Measurements from ENCODE around the gene NPB.

NPB gene

DNA sequence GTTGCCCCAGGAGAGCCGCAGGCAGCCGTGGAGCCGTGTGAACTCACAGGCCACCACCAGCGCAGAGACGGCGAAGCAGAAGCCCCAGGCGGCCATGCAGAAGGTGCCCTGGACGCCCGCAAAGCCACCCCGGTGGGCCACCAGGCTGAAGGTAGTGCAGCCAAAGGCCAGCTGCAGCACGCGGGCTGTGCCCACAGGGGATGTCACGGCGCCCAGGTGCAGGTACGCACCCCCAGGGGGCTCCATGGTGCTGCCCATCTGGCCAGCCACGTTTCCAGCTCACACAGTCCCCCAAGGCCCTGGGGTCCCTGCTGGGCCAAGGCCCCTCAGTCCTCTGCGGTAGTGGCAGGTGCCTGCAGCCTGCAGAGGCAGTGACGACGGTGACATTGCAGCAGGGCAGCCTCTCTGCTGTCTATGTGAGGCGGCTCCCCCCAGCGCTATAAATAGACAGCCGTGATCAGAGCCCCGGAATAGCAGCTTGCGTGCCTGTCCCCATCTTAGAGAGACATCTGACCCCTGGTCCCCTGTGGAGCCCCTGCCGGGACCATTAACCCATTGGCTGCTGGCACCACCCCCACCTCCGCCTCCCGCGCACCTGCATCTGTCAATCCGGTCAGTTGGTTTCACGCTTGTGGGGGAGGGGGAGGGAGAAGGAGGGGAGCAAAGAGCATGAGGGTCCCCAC, 39.6 kb downstream of the NPB start:
- no peak for DNase-seq

GRCh38 chr17:81942167-81942553, 40.1 kb downstream of the NPB start:
- DNase-seq, result no peak

- no peak for DNase-seq
Observed at GRCh38 chr17:81944858-81945257, 42.8 kb downstream of the NPB start.

GRCh38 chr17:81947189-81947588, 45.2 kb downstream of the NPB start, which contains the start of gene MYADML2:
TSS of gene MYADML2 (minus strand) at chr17:81947233. CDS start at chr17:81941741, 5,492 bp downstream.
- no peak for DNase-seq

DNA sequence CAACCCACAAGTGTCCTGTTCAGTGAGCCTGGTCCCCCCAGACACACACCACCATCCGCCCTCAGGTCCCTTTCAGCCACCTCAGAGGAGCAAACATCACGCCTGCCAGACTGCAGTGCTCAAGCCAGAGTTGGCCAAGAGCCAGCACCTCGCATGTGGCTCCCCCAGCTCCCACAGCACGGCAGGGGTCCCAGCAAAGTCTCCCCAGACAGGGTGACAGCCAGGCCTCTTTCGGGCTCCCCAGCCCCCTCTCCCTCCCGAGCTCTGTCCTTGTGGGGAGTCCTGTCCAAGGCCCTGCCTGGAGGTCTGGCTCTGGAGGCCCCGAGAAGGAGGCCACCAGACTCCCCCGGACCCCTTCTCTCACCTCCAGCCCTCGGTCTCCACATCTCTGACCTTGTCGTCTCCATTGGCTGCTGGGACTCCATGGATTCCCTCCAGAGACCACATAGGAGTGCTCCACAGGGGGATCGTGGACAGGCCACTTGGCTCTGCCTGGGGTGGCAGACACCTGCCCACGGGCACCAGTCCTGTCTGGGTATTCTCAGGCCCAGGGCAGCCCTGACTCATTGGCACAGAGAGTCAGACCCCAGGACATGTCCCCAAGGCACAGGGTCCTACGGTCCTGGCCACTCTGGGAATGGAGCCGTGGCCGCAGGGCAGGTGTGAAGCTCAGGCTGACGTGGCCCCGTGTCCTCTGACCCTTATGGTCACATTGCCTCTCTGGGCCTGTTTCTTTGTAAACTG, 46.8 kb downstream of the NPB start:
- no peak for DNase-seq

GRCh38 chr17:81950501-81950900, 48.5 kb downstream of the NPB start:
- DNase-seq, result no peak

- DNase-seq, result no peak
Observed at GRCh38 chr17:81951785-81952684, 50.0 kb downstream of the NPB start.
